Measurements from ENCODE around the gene MCFD2. TPM values are rescaled to one million over a fixed set of nuclear protein-coding genes. Genes with fewer than 3 reads are reported as not detected.

The MCFD2 gene
- total RNA-seq (2014; rRNA removed; shearing (Covaris generic); ENCODE audit: low replicate concordance), result 37.8 and 47.6 TPM in 2 replicates

DNA sequence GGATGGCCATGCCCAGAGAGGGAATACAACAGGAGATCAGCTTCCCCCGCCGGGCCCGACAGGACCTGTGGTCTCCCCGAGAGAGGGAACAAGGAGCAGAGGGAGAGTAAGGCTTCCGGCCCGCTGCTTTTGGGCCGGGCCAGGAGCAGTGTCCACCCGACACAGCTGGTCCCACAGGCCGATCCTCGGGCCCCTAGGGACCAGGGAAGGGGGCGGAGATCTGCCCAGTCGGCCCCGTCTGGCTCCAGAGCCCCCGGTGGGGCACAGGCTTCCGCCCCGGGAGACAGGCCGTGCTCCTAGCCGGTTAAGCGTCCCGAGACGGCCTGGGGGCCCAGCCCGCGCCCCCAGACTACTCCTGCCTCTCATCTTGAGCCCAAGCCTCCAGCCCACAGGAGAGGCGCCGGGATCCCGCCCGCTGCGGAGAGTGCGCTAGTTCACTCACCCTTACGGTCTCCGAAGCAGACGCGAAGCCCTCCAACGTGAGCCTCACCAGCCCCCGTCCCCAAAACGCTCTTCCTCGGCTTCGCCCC, at the start of gene MCFD2:
TSS of gene MCFD2 (minus strand) at position 526 of the 530 bp plus-strand sequence. CDS start 6,635 bp downstream, outside the sequence.
- Histone ChIP-seq H3K4me2 (ENCODE audit: low read depth, low read length, poor library complexity, severe bottlenecking) (peak within 1 kb of the TSS; percentile 74), H3K27ac (ENCODE audit: low read length) (peak within 1 kb of the TSS; percentile 64), H3K4me1 (ENCODE audit: low read length) (peaks cover 30% of the 10 kb centered on the region), H3K27me3 (ENCODE audit: low read length) (no peaks in the 10 kb centered on the region), H2AFZ (ENCODE audit: low read length) (peak within 1 kb of the TSS; percentile 16; the same call in 1 of the 2 replicates), H4K20me1 (ENCODE audit: insufficient read depth, low read depth, low read length) (peaks cover 5% of the 10 kb centered on the region), H3K4me3 (ENCODE audit: low read length) (peak within 1 kb of the TSS; percentile 69), H3K9me3 (ENCODE audit: low read length) (no peaks in the 10 kb centered on the region), H3K9ac (ENCODE audit: low read length) (peak within 1 kb of the TSS; percentile 84), H3K36me3 (ENCODE audit: insufficient read depth, low read length) (peaks cover 7% of the 10 kb centered on the region; the same call in 1 of the 2 replicates), H3K9me2 (replicated peaks; ENCODE audit: insufficient read depth, low read length) (no peaks in the 10 kb centered on the region), H3K79me2 (ENCODE audit: low read length) (peaks cover 45% of the 10 kb centered on the region)
- DNase-seq, result no peak

DNA sequence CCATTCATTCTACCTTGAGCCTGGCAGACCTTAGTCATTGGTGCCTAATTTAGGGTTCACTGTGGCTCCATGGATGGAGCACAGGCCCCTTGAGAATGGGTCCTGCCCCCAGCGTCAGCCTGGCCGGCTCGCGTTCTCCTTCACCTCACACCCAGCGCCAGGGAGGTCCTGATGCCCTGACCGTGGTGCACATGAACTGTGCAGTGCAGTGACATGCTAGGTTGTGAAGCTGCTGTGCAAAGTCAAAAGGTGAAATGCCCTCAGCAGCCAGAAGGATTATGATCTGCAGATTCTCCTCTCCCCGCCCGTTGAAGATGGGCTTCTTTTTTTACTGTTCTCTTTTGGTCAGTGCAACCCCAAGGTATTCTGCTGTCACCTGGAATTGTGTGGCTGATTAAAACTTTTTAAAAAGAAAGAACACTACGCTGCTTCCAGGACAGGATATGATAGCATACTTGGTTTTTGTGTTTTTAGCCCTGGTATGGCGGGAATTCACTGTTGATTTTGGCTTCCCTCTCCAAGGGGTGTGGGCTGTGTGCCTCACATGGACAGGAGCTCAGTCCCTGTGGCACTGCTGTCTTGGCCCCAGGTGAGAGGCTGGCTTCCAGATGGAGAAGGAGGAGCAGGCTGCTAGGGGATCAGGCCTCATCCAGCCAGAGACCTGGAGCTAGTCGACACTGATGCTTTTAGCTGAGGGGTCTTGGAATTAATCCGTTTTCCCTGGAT, 49.4 kb upstream of the MCFD2 start:
- H3K36me3 ChIP-seq (ENCODE audit: insufficient read depth, low read length), result peaks cover 8% of the 10 kb centered on the region; the same call in 1 of the 2 replicates
- H3K79me2 ChIP-seq (ENCODE audit: low read length), result peaks cover 87% of the 10 kb centered on the region
- no peak overlapping the region for H2AFZ ChIP-seq (ENCODE audit: low read length)

DNA sequence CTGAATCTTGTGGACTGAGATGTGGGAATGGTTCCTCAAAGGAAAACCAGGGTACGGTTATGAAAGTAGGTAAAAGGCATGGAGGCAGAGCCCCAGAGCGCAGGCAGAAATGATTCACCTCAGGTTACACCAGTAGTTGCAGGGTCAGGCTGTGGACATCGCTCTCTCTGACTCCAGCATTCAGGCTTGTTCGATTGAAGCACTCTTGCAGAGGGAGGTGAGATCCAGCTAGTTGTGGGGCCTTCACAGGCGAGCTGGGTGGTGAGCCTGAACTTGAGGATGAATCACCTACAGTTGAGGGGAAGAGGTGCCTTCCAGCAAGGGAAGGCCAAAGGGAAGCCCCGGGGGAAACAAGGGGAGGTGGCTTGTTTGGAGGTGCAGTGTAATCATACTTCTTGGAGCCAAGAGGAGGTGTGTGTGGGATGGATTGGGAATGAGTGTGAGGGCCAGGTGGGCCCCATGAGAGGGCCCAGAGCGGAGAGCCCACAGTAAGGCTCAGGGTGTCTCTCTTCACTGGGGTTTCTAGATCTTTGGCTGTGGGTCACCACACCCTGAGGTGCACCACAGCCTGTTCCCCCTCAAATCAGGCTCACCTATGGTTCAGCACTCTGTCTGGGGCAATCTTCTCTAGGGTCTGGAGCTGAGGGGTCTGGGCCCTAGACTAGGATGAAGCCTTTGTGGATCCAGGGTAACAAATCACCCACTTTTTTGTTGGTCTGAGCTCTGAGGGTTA, 48.5 kb upstream of the MCFD2 start:
- Histone ChIP-seq H3K79me2 (ENCODE audit: low read length) (peaks cover 88% of the 10 kb centered on the region), H3K36me3 (ENCODE audit: insufficient read depth, low read length) (peaks cover 8% of the 10 kb centered on the region; the same call in 1 of the 2 replicates), H3K9ac (ENCODE audit: low read length) (no peak overlapping the region), H3K4me1 (ENCODE audit: low read length) (peaks cover 25% of the 10 kb centered on the region), H3K4me2 (ENCODE audit: low read depth, low read length, poor library complexity, severe bottlenecking) (no peak overlapping the region), H3K9me2 (replicated peaks; ENCODE audit: insufficient read depth, low read length) (no peaks in the 10 kb centered on the region), H3K9me3 (ENCODE audit: low read length) (no peaks in the 10 kb centered on the region), H3K27ac (ENCODE audit: low read length) (0 out of 2 replicates have a peak overlapping the region, but pooled peaks have one; percentile 1), H3K27me3 (ENCODE audit: low read length) (no peaks in the 10 kb centered on the region), H4K20me1 (ENCODE audit: insufficient read depth, low read depth, low read length) (no peaks in the 10 kb centered on the region), H2AFZ (ENCODE audit: low read length) (no peak overlapping the region), H3K4me3 (ENCODE audit: low read length) (no peak overlapping the region)
- no peak for DNase-seq

More for the DNA sequence above, 49.4 kb upstream of the MCFD2 start:
- H3K4me2 ChIP-seq (ENCODE audit: low read depth, low read length, poor library complexity, severe bottlenecking), result no peak overlapping the region
- no peak overlapping the region for H3K27ac ChIP-seq (ENCODE audit: low read length)
- H3K9ac ChIP-seq (ENCODE audit: low read length), result no peak overlapping the region
- H4K20me1 ChIP-seq (ENCODE audit: insufficient read depth, low read depth, low read length), result no peaks in the 10 kb centered on the region
- H3K4me3 ChIP-seq (ENCODE audit: low read length), result no peak overlapping the region
- H3K4me1 ChIP-seq (ENCODE audit: low read length), result peaks cover 24% of the 10 kb centered on the region
- no peak for DNase-seq
- no peaks in the 10 kb centered on the region for H3K9me2 ChIP-seq (replicated peaks; ENCODE audit: insufficient read depth, low read length)
- no peaks in the 10 kb centered on the region for H3K9me3 ChIP-seq (ENCODE audit: low read length)
- no peaks in the 10 kb centered on the region for H3K27me3 ChIP-seq (ENCODE audit: low read length)

DNA sequence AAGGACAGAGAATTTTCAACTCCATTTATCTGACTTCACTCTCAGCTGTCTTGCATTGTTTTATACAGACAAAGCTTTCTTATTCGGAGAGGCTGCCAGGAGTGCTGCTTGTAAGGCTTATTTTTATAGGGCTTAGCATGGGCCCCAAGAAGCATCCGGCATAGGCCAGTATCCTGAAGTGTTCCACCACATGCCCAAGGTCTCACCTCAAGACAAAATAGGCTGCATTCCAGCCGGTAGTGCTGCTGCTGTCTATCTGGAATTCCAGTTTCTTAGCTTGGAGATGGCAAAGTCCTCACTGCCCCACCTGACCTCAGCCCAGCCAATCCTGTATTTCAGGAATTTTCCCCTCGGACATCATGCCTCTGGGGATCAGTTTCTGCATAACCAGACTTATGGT, 47.6 kb upstream of the MCFD2 start:
- Histone ChIP-seq H3K27me3 (ENCODE audit: low read length) (no peaks in the 10 kb centered on the region), H3K9ac (ENCODE audit: low read length) (no peak overlapping the region), H3K36me3 (ENCODE audit: insufficient read depth, low read length) (peaks cover 8% of the 10 kb centered on the region; the same call in 1 of the 2 replicates), H3K27ac (ENCODE audit: low read length) (peak overlapping the region; percentile 42; the same call in 1 of the 2 replicates), H3K4me2 (ENCODE audit: low read depth, low read length, poor library complexity, severe bottlenecking) (no peak overlapping the region), H3K9me2 (replicated peaks; ENCODE audit: insufficient read depth, low read length) (no peaks in the 10 kb centered on the region), H2AFZ (ENCODE audit: low read length) (no peak overlapping the region), H3K79me2 (ENCODE audit: low read length) (peaks cover 80% of the 10 kb centered on the region), H3K4me3 (ENCODE audit: low read length) (no peak overlapping the region), H3K4me1 (ENCODE audit: low read length) (peaks cover 18% of the 10 kb centered on the region), H4K20me1 (ENCODE audit: insufficient read depth, low read depth, low read length) (no peaks in the 10 kb centered on the region), H3K9me3 (ENCODE audit: low read length) (no peaks in the 10 kb centered on the region)
- DNase-seq, result no peak

DNA sequence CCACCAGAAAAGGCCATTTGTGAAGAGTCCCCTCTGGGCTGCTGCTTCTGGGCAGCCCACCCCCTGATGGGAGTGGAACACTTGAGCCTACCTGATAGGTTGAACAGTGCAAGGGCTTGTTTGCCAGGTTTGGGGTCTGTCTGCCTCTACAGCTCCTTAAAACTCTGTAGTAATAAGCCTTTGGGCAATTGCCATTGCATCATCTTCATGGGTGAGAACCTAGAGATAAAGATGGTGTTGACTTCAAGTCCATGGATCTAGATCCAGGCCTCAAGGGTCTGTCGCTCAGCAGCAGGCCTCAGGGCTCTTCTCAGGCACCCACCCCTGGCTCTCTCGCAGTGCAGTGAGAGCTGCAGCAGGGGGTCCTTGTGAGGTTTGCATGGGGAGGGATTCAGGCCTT, 47.1 kb upstream of the MCFD2 start:
- Histone ChIP-seq H3K9me3 (ENCODE audit: low read length) (no peaks in the 10 kb centered on the region), H4K20me1 (ENCODE audit: insufficient read depth, low read depth, low read length) (no peaks in the 10 kb centered on the region), H3K4me2 (ENCODE audit: low read depth, low read length, poor library complexity, severe bottlenecking) (no peak overlapping the region), H2AFZ (ENCODE audit: low read length) (no peak overlapping the region), H3K27ac (ENCODE audit: low read length) (peak overlapping the region; percentile 42), H3K27me3 (ENCODE audit: low read length) (no peaks in the 10 kb centered on the region), H3K9me2 (replicated peaks; ENCODE audit: insufficient read depth, low read length) (no peaks in the 10 kb centered on the region), H3K4me1 (ENCODE audit: low read length) (peaks cover 13% of the 10 kb centered on the region), H3K9ac (ENCODE audit: low read length) (no peak overlapping the region), H3K4me3 (ENCODE audit: low read length) (no peak overlapping the region), H3K36me3 (ENCODE audit: insufficient read depth, low read length) (peaks cover 8% of the 10 kb centered on the region; the same call in 1 of the 2 replicates), H3K79me2 (ENCODE audit: low read length) (peaks cover 75% of the 10 kb centered on the region)
- no peak for DNase-seq

DNA sequence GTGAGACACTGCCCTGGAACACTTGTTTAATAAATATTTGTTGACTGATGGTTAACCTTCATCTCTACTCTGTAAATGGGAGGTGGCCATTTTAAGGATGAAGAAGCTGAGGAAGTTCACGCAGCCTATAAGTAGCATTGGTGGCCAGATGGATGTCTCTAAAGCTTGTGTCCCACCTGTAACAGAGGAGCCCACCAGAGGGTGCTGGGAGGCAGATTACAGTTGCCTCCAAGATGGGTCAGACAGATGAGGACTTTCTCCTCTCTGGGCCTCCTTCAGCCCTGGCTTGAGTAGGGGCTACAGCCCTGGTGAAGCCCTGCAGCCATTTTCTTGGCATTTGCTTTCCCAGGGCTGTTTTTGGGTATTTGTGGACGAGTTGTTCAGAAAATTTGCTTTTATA, 45.0 kb upstream of the MCFD2 start:
- peak; percentile 75 for DNase-seq
- Histone ChIP-seq H3K4me1 (ENCODE audit: low read length) (peaks cover 6% of the 10 kb centered on the region), H3K9me3 (ENCODE audit: low read length) (no peaks in the 10 kb centered on the region), H4K20me1 (ENCODE audit: insufficient read depth, low read depth, low read length) (no peaks in the 10 kb centered on the region), H3K9ac (ENCODE audit: low read length) (no peak overlapping the region), H3K36me3 (ENCODE audit: insufficient read depth, low read length) (peaks cover 20% of the 10 kb centered on the region), H3K9me2 (replicated peaks; ENCODE audit: insufficient read depth, low read length) (no peaks in the 10 kb centered on the region), H3K27me3 (ENCODE audit: low read length) (no peaks in the 10 kb centered on the region), H2AFZ (ENCODE audit: low read length) (no peak overlapping the region), H3K4me3 (ENCODE audit: low read length) (no peak overlapping the region), H3K79me2 (ENCODE audit: low read length) (peaks cover 66% of the 10 kb centered on the region), H3K4me2 (ENCODE audit: low read depth, low read length, poor library complexity, severe bottlenecking) (no peak overlapping the region), H3K27ac (ENCODE audit: low read length) (0 out of 2 replicates have a peak overlapping the region, but pooled peaks have one; percentile 34)

DNA sequence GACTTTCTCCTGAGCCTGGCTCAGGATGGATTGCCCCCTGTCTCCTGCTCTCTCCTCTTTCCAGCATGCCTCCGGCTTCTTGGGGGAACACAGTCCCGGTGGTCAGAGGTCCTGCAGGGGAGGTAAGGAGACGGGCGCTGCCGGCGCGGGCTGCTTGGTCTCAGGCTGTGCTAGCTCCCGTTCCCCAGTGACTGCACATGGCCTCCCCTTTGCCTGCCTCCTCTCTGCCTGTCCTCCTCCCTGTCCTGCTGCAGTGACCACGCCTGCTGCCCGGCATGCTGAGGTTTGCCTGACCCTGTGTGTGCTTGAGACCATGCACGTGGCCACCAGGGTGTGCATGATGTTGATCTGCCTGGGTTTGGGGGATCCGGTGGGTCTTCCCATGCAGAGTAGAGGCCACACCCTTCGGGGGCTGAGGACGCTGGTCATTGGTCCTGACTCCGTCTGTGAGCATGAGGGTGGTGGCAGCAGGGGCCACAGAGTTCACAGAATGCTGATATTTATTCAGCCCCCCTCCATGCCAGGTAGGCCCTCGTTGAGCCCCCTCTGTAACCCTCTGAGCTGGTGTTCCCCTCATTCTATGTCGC, 42.9 kb upstream of the MCFD2 start:
- Histone ChIP-seq H3K9ac (ENCODE audit: low read length) (no peak overlapping the region), H3K79me2 (ENCODE audit: low read length) (peaks cover 60% of the 10 kb centered on the region), H3K9me3 (ENCODE audit: low read length) (no peaks in the 10 kb centered on the region)

More for the DNA sequence above, 42.9 kb upstream of the MCFD2 start:
- H3K4me1 ChIP-seq (ENCODE audit: low read length), result peaks cover 6% of the 10 kb centered on the region
- H2AFZ ChIP-seq (ENCODE audit: low read length), result no peak overlapping the region
- H3K36me3 ChIP-seq (ENCODE audit: insufficient read depth, low read length), result peaks cover 21% of the 10 kb centered on the region
- H4K20me1 ChIP-seq (ENCODE audit: insufficient read depth, low read depth, low read length), result no peaks in the 10 kb centered on the region
- no peaks in the 10 kb centered on the region for H3K9me2 ChIP-seq (replicated peaks; ENCODE audit: insufficient read depth, low read length)
- no peak overlapping the region for H3K4me3 ChIP-seq (ENCODE audit: low read length)
- no peak overlapping the region for H3K27ac ChIP-seq (ENCODE audit: low read length)
- no peak for DNase-seq
- H3K27me3 ChIP-seq (ENCODE audit: low read length), result no peaks in the 10 kb centered on the region
- no peak overlapping the region for H3K4me2 ChIP-seq (ENCODE audit: low read depth, low read length, poor library complexity, severe bottlenecking)

Data from Karpas-422 (cell line).